Colonic mucosa (tissue), 4 donors: Measurements from ENCODE around the gene MED14. TPM values are rescaled to one million over a fixed set of nuclear protein-coding genes. Genes with fewer than 3 reads are reported as not detected.

Source experiments
- DNase-seq: peaks from one replicate; pipeline ENCODE4 v3.0.0-alpha.2; 2020
- H3K27ac ChIP-seq: fragments of 200-600 bp; one replicate; pipeline ENCODE4 v1.8.0; 2021
- H3K27me3 ChIP-seq: fragments of 200-600 bp; one replicate; pipeline ENCODE4 v1.8.0; 2021
- H3K36me3 ChIP-seq: fragments of 200-600 bp; one replicate; pipeline ENCODE4 v1.8.0; 2021
- H3K4me1 ChIP-seq: fragments of 200-600 bp; one replicate; pipeline ENCODE4 v1.8.0; 2021; ENCODE audit warnings: mild to moderate bottlenecking
- H3K4me3 ChIP-seq: fragments of 200-600 bp; one replicate; pipeline ENCODE4 v1.8.0; 2021
- H3K9ac ChIP-seq, 2 donors: one replicate each; pipeline ENCODE4 v1.7.0; 2013; ENCODE audit warnings: control low read depth in 2 of 2, low read depth in 2 of 2, low read length in 2 of 2
- H3K9me3 ChIP-seq: fragments of 200-600 bp; one replicate; pipeline ENCODE4 v1.8.0; 2021
- intact Hi-C: fragments of 100-400 bp; cut with DNase I; formaldehyde crosslinking; loops from one replicate; pipeline ENCODE4 v1.14.1; 2022
- total RNA-seq, 2 donors: library from RNA; stranded (reverse); fragmentation: NEBNext Ultra II Directional in 1 of 2; extraction: Animal tissue kit (Norgen Biotek cat#: 25700) in 1 of 2; gene quantifications; one replicate each; pipeline ENCODE4 v1.2.1, GENCODE V29; 2021
- TF ChIP-seq, protein P1 (sequence below): fragments of 200-600 bp; IDR thresholded peaks from one replicate; pipeline ENCODE4 v1.8.0; 2022; ENCODE audit warnings: antibody characterized with exemption, mild to moderate bottlenecking
- donor health status: healthy.
- donor health status: DM: no; HTN: no; CAD: no.
- donor health status: DM: no; HTN: no; CAD: no.

The MED14 gene
- total RNA-seq, 2 donors from 2014 or later, result 59.1 to 63.0 TPM

DNA sequence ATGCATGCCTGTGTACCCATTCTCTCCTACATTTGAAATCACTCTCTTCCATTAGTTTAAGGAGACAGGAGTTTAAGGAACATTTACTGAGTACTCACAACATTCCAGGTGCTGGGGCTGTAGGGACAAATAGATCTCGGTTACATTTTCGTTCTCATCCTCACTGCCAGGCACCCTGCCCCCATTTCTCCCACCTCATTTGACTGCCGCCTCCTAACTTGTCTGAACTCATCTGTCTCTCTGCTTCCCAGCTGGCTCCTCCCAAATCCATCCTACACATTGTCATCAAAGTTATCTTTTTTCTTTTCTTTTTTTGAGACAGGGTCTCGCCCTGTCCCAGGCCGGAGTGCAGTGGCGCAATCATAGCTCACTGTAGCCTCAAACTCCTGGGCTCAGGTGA, 131.9 kb downstream of the MED14 start:
- TF ChIP-seq, protein P1, sequence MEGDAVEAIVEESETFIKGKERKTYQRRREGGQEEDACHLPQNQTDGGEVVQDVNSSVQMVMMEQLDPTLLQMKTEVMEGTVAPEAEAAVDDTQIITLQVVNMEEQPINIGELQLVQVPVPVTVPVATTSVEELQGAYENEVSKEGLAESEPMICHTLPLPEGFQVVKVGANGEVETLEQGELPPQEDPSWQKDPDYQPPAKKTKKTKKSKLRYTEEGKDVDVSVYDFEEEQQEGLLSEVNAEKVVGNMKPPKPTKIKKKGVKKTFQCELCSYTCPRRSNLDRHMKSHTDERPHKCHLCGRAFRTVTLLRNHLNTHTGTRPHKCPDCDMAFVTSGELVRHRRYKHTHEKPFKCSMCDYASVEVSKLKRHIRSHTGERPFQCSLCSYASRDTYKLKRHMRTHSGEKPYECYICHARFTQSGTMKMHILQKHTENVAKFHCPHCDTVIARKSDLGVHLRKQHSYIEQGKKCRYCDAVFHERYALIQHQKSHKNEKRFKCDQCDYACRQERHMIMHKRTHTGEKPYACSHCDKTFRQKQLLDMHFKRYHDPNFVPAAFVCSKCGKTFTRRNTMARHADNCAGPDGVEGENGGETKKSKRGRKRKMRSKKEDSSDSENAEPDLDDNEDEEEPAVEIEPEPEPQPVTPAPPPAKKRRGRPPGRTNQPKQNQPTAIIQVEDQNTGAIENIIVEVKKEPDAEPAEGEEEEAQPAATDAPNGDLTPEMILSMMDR, result no peak
- intact Hi-C loops, result no loop called here
- Histone ChIP-seq H3K9ac (no peak overlapping the region), H3K27me3 (no peaks in the 10 kb centered on the region), H3K4me1 (no peaks in the 10 kb centered on the region), H3K27ac (no peak overlapping the region), H3K9me3 (no peaks in the 10 kb centered on the region), H3K4me3 (no peak overlapping the region), H3K36me3 (no peaks in the 10 kb centered on the region)
- no peak for DNase-seq

Other genes with a start within 250 kb of the MED14 start
- 100 to 1,000 TPM in 1 of 2 donors, 10 to 100 TPM in 1; 81.9 to 114 TPM for gene ATP6AP2, start 154.6 kb downstream of the MED14 start, total RNA-seq
- not detected for gene MPC1L, start 112.1 kb downstream of the MED14 start, total RNA-seq
- gene CXorf38, start 88.0 kb downstream of the MED14 start, total RNA-seq, result 10 to 100 TPM; 18.2 to 19.5 TPM